Measurements from ENCODE around the gene TMED1.
A peak's percentile ranks its signal among the peaks of the same experiment; 100 is the strongest.

The TMED1 gene

GRCh38 chr19:10830931-10831779 is 4.9 kb downstream of the TMED1 start:
- no peak for DNase-seq

GRCh38 chr19:10830370-10830769 is 5.6 kb downstream of the TMED1 start:
- no peak for DNase-seq

GRCh38 chr19:10829967-10830366 is 6.0 kb downstream of the TMED1 start:
- DNase-seq: peak; percentile 47

GRCh38 chr19:10828981-10829821 is 6.8 kb downstream of the TMED1 start:
- DNase-seq: peak; percentile 61

- DNase-seq: no peak
Observed at GRCh38 chr19:10826846-10827245, 9.2 kb downstream of the TMED1 start.

GRCh38 chr19:10826231-10826630 is 9.8 kb downstream of the TMED1 start:
- no peak for DNase-seq

- DNase-seq: no peak
Observed at GRCh38 chr19:10823690-10824089, 12.3 kb downstream of the TMED1 start.

- no peak for DNase-seq
Observed at GRCh38 chr19:10820173-10820572, 15.8 kb downstream of the TMED1 start.

- DNase-seq: no peak
Observed at GRCh38 chr19:10819124-10820060, 16.6 kb downstream of the TMED1 start.

- DNase-seq: no peak
Observed at GRCh38 chr19:10818301-10819123, 17.5 kb downstream of the TMED1 start.

GRCh38 chr19:10817291-10818038 is 18.5 kb downstream of the TMED1 start:
- DNase-seq: no peak

- DNase-seq: no peak
Observed at GRCh38 chr19:10816691-10817090, 19.3 kb downstream of the TMED1 start.

GRCh38 chr19:10815969-10816644 is 19.9 kb downstream of the TMED1 start:
- DNase-seq: no peak

- DNase-seq: no peak
Observed at GRCh38 chr19:10815007-10815536, 20.9 kb downstream of the TMED1 start.

GRCh38 chr19:10812902-10813404 is 23.1 kb downstream of the TMED1 start:
- peak; percentile 86 for DNase-seq

- DNase-seq: no peak
Observed at GRCh38 chr19:10812196-10812595, 23.8 kb downstream of the TMED1 start.

GRCh38 chr19:10811391-10812111 is 24.5 kb downstream of the TMED1 start:
- no peak for DNase-seq

GRCh38 chr19:10809651-10810285 is 26.2 kb downstream of the TMED1 start:
- DNase-seq: no peak
